Stimulated activated CD4-positive, alpha-beta T cell treated with anti-CD3 and anti-CD28 coated beads, Interleukin-1b, Interleukin-23, amount 100 ng/mL, for 4 hours (primary cell): Measurements from ENCODE around the gene GALNT2.

ENCODE experiments used
- DNase-seq, 2 donors: peaks; one replicate each; pipeline ENCODE4 v3.0.0-alpha.2; 2020; ENCODE audit warnings: low read depth in 2 of 2

GALNT2 gene

GRCh38 chr1:230163719-230164118, 96.7 kb downstream of the GALNT2 start:
- no peak for DNase-seq

- DNase-seq = no peak
Observed at GRCh38 chr1:230165536-230165935, 98.5 kb downstream of the GALNT2 start.

GRCh38 chr1:230166366-230167132, 99.5 kb downstream of the GALNT2 start:
- no peak for DNase-seq

GRCh38 chr1:230167419-230167852, 100.4 kb downstream of the GALNT2 start:
- peak; percentile 7 to 23 for DNase-seq

- no peak for DNase-seq
Observed at GRCh38 chr1:230169454-230170152, 102.6 kb downstream of the GALNT2 start.

- no peak for DNase-seq
Observed at GRCh38 chr1:230170153-230170547, 103.1 kb downstream of the GALNT2 start.

DNA sequence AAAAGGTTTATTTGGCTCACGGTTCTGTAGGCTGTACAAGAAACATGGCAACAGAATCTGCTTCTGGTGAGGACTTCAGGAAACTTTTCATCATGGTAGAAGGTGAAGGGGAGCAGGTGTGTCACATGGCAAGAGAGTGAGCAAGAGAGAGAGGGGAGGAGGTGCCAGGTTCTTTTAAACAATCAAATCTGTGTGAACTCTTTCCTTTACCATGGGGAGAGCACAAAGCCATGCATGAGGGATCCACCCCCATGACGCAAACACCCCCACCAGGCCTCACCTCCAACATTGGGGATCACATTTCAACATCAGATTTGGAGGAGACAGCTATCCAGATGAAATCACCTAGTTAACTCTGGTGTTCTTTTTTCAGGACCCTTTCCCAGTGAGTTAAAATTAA, 103.6 kb downstream of the GALNT2 start:
- DNase-seq = no peak

GRCh38 chr1:230171356-230172015, 104.4 kb downstream of the GALNT2 start:
- no peak for DNase-seq

DNA sequence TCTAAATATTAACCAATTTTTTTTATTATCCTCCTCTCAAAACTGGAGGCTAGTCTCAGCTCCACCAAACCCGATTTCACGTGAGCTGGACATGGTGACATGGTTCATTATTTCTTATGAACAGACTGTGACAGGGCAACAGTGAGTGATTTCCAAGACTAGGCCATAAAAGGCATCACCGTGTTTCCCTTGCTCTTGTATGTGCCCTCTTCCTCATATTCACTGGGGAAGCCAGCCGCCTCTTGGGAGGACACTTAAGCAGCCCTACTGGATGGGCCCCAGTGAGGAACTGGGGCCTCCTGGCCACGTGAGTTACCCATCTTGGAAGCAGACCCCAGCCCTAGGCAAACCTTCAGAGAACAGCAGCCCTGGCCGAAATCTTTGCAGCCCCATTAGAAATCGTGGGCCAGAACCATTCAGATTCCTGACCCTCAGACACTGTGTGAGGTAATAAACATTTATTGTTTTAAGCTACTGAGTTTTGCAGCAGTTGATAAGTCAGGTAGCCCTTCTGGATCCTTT, 105.0 kb downstream of the GALNT2 start:
- DNase-seq = no peak

GRCh38 chr1:230173187-230173975, 106.3 kb downstream of the GALNT2 start:
- no peak for DNase-seq

DNA sequence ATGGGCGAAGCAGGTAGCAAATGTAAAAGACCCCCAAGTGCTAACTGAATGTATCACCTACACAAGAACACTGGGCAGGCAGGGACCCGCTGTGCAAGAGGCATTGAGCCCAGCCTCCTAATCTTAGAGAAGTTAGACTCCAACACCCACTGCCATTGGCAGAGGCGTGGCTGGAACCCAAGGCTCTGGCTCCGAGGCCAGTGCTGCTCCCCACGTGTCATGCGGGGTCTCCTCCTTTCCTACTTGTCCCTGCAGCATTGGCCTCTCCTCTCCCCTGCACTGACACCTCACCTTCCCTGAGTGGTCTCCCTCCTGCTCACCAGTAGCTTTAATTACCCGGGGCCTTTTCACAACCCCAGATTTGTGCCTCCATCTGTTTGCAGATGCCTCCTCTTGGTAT, 107.0 kb downstream of the GALNT2 start:
- no peak for DNase-seq

- DNase-seq = no peak
Observed at GRCh38 chr1:230174471-230175162, 107.6 kb downstream of the GALNT2 start.

- no peak for DNase-seq
Observed at GRCh38 chr1:230175163-230175747, 108.2 kb downstream of the GALNT2 start.

- no peak for DNase-seq
Observed at GRCh38 chr1:230175839-230176238, 108.8 kb downstream of the GALNT2 start.

- no peak for DNase-seq
Observed at GRCh38 chr1:230176326-230176725, 109.3 kb downstream of the GALNT2 start.

GRCh38 chr1:230176871-230177411, 109.9 kb downstream of the GALNT2 start:
- DNase-seq = no peak

- no peak for DNase-seq
Observed at GRCh38 chr1:230179249-230179648, 112.2 kb downstream of the GALNT2 start.

- no peak for DNase-seq
Observed at GRCh38 chr1:230185076-230186001, 118.3 kb downstream of the GALNT2 start.
